GM12878 (cell line): ENCODE measurements around the gene RNPS1.
A peak's percentile ranks its signal among the peaks of the same experiment; 100 is the strongest.

Experiments used
- ASH2L ChIP-seq: fragments of 300-600, 200-600 bp; sonication (generic); IDR thresholded peaks from 2 replicates; pipeline ENCODE4 v1.6.1; 2017; ENCODE audit warnings: low read depth, mild to moderate bottlenecking, borderline replicate concordance
- BHLHE40 ChIP-seq, 2 experiments: fragments of 450-650 bp in 1 of 2; IDR thresholded peaks; 2 replicates each; pipeline ENCODE4 v1.6.1; 2011 to 2017; ENCODE audit warnings: low read depth in 2 of 2, borderline replicate concordance in 1 of 2, improper control_type of control experiment in 1 of 2, low read length in 1 of 2, mild to moderate bottlenecking in 1 of 2
- BRCA1 ChIP-seq: IDR thresholded peaks from 2 replicates; pipeline ENCODE4 v1.6.1; 2011; ENCODE audit warnings: low read depth, low read length, improper control_type of control experiment
- CTCF ChIP-seq, 3 experiments: IDR thresholded peaks in 2 of 3; conservative IDR thresholded peaks in 1 of 3; 2 replicates each; pipeline ENCODE4 v1.5.1; 2011; ENCODE audit warnings: low read depth in 3 of 3, low read length in 3 of 3, mild to moderate bottlenecking in 3 of 3, control low read depth in 2 of 3, moderate library complexity in 2 of 3, inconsistent platforms in 1 of 3, mixed read lengths in 1 of 3; ENCODE audit not compliant: control insufficient read depth in 2 of 3, insufficient read depth in 1 of 3; ENCODE audit errors: extremely low read depth in 1 of 3
- EGR1 ChIP-seq, 2 experiments: IDR thresholded peaks; 1 replicate in 1 of 2; 2 replicates in 1 of 2; pipeline ENCODE4 v1.6.1; 2011 to 2012; ENCODE audit warnings: low read depth in 2 of 2, low read length in 2 of 2, borderline replicate concordance in 1 of 2, mild to moderate bottlenecking in 1 of 2, moderate library complexity in 1 of 2
- EP300 ChIP-seq, 2 experiments: fragments of 150-350 bp in 1 of 2; IDR thresholded peaks; 2 replicates each; pipeline ENCODE4 v1.6.1; 2011 to 2012; ENCODE audit warnings: low read depth in 2 of 2, low read length in 2 of 2, borderline replicate concordance in 1 of 2, improper control_type of control experiment in 1 of 2, inconsistent platforms in 1 of 2; ENCODE audit not compliant: control insufficient read depth in 1 of 2
- EZH2 ChIP-seq: IDR thresholded peaks from 2 replicates; pipeline ENCODE4 v1.6.1; 2012; ENCODE audit warnings: low read depth, mild to moderate bottlenecking, control low read depth, inconsistent platforms, low read length, borderline replicate concordance; ENCODE audit not compliant: control insufficient read depth
- MAX ChIP-seq: IDR thresholded peaks from 2 replicates; pipeline ENCODE4 v1.6.1; 2012; ENCODE audit warnings: low read depth, low read length, improper control_type of control experiment
- NFYB ChIP-seq: IDR thresholded peaks from 2 replicates; pipeline ENCODE4 v1.6.1; 2011; ENCODE audit warnings: low read depth, mild to moderate bottlenecking, low read length, improper control_type of control experiment, moderate library complexity; ENCODE audit not compliant: insufficient read depth
- POLR2A ChIP-seq: IDR thresholded peaks from 2 replicates; pipeline ENCODE4 v1.6.1; 2011; ENCODE audit warnings: low read depth, mild to moderate bottlenecking, low read length
- RFX5 ChIP-seq: IDR thresholded peaks from 2 replicates; pipeline ENCODE4 v1.6.1; 2011; ENCODE audit warnings: low read depth, low read length, improper control_type of control experiment
- SMC3 ChIP-seq: IDR thresholded peaks from 2 replicates; pipeline ENCODE4 v1.6.1; 2011; ENCODE audit warnings: low read length, improper control_type of control experiment, borderline replicate concordance
- ZNF207 ChIP-seq: fragments of 450-650 bp; IDR thresholded peaks from 2 replicates; pipeline ENCODE4 v1.6.1; 2014; ENCODE audit warnings: antibody characterized with exemption, mild to moderate bottlenecking, borderline replicate concordance
- ZNF24 ChIP-seq: fragments of 450-650 bp; IDR thresholded peaks from 2 replicates; pipeline ENCODE4 v1.6.1; 2017; ENCODE audit warnings: antibody characterized with exemption, mild to moderate bottlenecking

DNA sequence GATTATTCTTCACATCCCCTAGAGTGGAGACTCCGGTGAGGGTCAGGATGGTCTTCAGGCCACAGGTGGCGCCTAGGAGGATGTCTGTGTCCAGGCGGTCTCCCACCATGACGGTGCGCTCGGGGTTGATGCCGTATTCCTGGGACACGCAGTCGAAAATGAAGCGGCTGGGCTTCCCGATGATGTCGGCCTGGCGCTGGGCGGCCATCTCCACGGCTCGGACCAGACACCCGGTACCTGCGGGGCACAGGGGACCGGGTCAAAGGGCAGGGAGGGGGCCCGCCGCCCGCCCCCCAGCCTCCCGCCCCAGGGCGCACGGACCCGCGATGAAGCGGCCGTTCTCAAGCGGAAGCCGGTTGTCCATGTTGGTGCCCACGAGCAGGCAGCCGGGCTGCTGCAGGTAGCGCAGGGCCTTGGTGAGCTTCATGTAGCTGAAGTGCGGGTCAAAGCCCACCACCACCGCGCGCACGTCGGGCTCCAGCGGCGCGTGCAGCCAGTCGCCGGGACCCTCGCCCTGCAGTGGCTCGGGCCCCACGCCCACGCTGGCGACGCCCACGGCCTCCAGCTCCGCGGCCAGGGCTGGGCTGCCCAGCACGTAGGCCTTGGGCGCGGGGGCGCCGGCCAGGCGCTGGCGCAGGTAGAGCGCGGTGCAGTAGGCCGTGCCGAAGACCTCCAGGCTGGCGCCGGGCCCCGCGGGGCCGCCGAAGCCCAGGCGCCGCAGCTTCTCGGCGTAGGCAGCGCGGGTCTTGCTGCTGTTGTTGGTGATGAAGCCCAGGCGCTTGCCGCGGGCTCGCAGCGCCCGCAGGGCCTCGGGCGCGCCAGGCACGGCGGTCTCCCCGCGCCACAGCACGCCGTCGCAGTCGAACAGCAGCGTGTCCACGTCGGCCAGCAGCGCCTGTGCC lies 53.9 kb downstream of the RNPS1 start:
- TF ChIP-seq CTCF (IDR thresholded peaks at IDR 0.05 in 2 of 3, conservative IDR thresholded peaks at IDR 0.05 in 1 of 3; ENCODE audit: control insufficient read depth in 2 of 3, extremely low read depth in 1 of 3, insufficient read depth in 1 of 3, low read depth in 3 of 3, low read length in 3 of 3) (no peak), BRCA1 (no peak), NFYB (no peak), BHLHE40 (IDR thresholded peaks at IDR 0.05; ENCODE audit: borderline replicate concordance in 1 of 2, low read depth in 2 of 2, low read length in 1 of 2) (no peak), EGR1 (IDR thresholded peaks at IDR 0.05; ENCODE audit: borderline replicate concordance in 1 of 2, low read depth in 2 of 2, low read length in 2 of 2) (peak in 1 of 2 experiments; percentile 79; a peak in 1 of 3 replicates), ZNF207 (no peak), POLR2A (peak; percentile 68), MAX (no peak), ZNF24 (no peak), EZH2 (no peak), EP300 (IDR thresholded peaks at IDR 0.05; ENCODE audit: borderline replicate concordance in 1 of 2, control insufficient read depth in 1 of 2, low read depth in 2 of 2, low read length in 2 of 2) (no peak), SMC3 (no peak), RFX5 (no peak), ASH2L (no peak)
